HepG2 (cell line): ENCODE results near the gene PACSIN1. TPM values are rescaled to one million over a fixed set of nuclear protein-coding genes. Genes with fewer than 3 reads are reported as not detected.

Source experiments
- ATAC-seq: fragments of 200-7000 bp; cut with Tn5 transposase; 3 replicates; pipeline ENCODE4 v1.9.1; 2020; ENCODE audit warnings: mild to moderate bottlenecking, moderate library complexity
- BruUV-seq: library from RNA; stranded (reverse); fragments of 400-500 nt; replicated peaks from 2 replicates; lab custom pipeline; 2021; lab: Mats Ljungman, UMichigan
- CTCF ChIA-PET: fragments of 300-600 bp; formaldehyde crosslinking; extraction: SDS; loops from one replicate; lab custom pipeline; 2021; ENCODE audit warnings: low total read pairs, inconsistent platforms, low intra/inter-chr PET ratio; lab: Yijun Ruan, JAX
- POLR2A ChIA-PET: fragments of 350-600 bp; sonication (Branson Sonifier 250); formaldehyde crosslinking; loops from one replicate; lab custom pipeline; 2020; ENCODE audit warnings: antibody characterized with exemption, inconsistent platforms; lab: Yijun Ruan, JAX
- DNase-seq: peaks from one replicate; pipeline ENCODE4 v3.0.0-alpha.2; 2015; ENCODE audit warnings: low spot score
- FAIRE-seq: peaks from 3 replicates; lab custom pipeline; 2011; peaks lifted over from hg19 to GRCh38; lab: Jason Lieb, UNC
- H2AFZ ChIP-seq: one replicate; pipeline ENCODE4 v1.6.1; 2011; ENCODE audit warnings: low read length, inconsistent platforms
- H3K27ac ChIP-seq: fragments of 300-600 bp; 3 replicates; pipeline ENCODE4 v1.8.0; 2011; ENCODE audit warnings: mixed run types, mild to moderate bottlenecking, mixed read lengths, low read length, inconsistent platforms; ENCODE audit not compliant: insufficient read depth; ENCODE audit errors: extremely low read length
- H3K27me3 ChIP-seq, 2 experiments: fragments of 200-600 bp in 1 of 2; 2 replicates in 1 of 2; 3 replicates in 1 of 2; pipeline versions ENCODE4 v1.6.0 to v1.8.0; 2011; ENCODE audit warnings: low read length in 2 of 2, mild to moderate bottlenecking in 2 of 2, moderate library complexity in 2 of 2, inconsistent platforms in 1 of 2; ENCODE audit not compliant: insufficient read depth in 2 of 2, control insufficient read depth in 1 of 2
- H3K36me3 ChIP-seq, 2 experiments: fragments of 200-600 bp in 1 of 2; replicated peaks in 1 of 2; 2 replicates in 1 of 2; 3 replicates in 1 of 2; pipeline versions ENCODE4 v1.5.1 to v1.8.0; 2011; ENCODE audit warnings: low read length in 2 of 2, inconsistent platforms in 1 of 2; ENCODE audit not compliant: insufficient read depth in 2 of 2, control insufficient read depth in 1 of 2
- H3K4me1 ChIP-seq: 2 replicates; pipeline ENCODE4 v1.5.1; 2012; ENCODE audit warnings: low read length, inconsistent platforms; ENCODE audit not compliant: insufficient read depth
- H3K4me2 ChIP-seq: 2 replicates; pipeline ENCODE4 v1.6.0; 2011; ENCODE audit warnings: low read depth, low read length, inconsistent platforms
- H3K4me3 ChIP-seq, 3 experiments: fragments of 200-600 bp in 1 of 3; sonication (generic), shearing (Covaris generic) in 1 of 3; replicated peaks in 1 of 3; 2 replicates each; pipeline ENCODE4 v1.5.1; 2011 to 2016; ENCODE audit warnings: low read length in 3 of 3, inconsistent platforms in 2 of 3, low read depth in 2 of 3, mild to moderate bottlenecking in 2 of 3, control low read depth in 1 of 3, mixed read lengths in 1 of 3; ENCODE audit not compliant: insufficient read depth in 1 of 3
- H3K79me2 ChIP-seq: one replicate; pipeline ENCODE4 v1.6.1; 2011; ENCODE audit warnings: low read length, inconsistent platforms; ENCODE audit not compliant: insufficient read depth
- H3K9ac ChIP-seq: 2 replicates; pipeline ENCODE4 v1.6.0; 2011; ENCODE audit warnings: mild to moderate bottlenecking, low read depth, low read length, inconsistent platforms; ENCODE audit not compliant: insufficient read depth
- H3K9me3 ChIP-seq: 2 replicates; pipeline ENCODE4 v1.5.1; 2012; ENCODE audit warnings: mild to moderate bottlenecking, low read length
- H4K20me1 ChIP-seq: 2 replicates; pipeline ENCODE4 v1.6.0; 2011; ENCODE audit warnings: inconsistent platforms, mild to moderate bottlenecking, low read length, moderate library complexity; ENCODE audit not compliant: insufficient read depth
- BCL3 ChIP-seq: sonication (generic); formaldehyde crosslinking; IDR thresholded peaks from 2 replicates; pipeline ENCODE4 v1.5.1; 2020; ENCODE audit warnings: mild to moderate bottlenecking, missing genetic modification reagents, moderate library complexity
- ESRRA ChIP-seq: sonication (generic); formaldehyde crosslinking; IDR thresholded peaks from 2 replicates; pipeline ENCODE4 v1.5.1; 2020; ENCODE audit warnings: mild to moderate bottlenecking, low read depth, missing genetic modification reagents
- FOSL2 ChIP-seq: sonication (generic); formaldehyde crosslinking; IDR thresholded peaks from 2 replicates; pipeline ENCODE4 v1.4.0; 2020; ENCODE audit warnings: missing genetic modification reagents
- HOXA5 ChIP-seq: sonication (generic); formaldehyde crosslinking; IDR thresholded peaks from 2 replicates; pipeline ENCODE4 v1.4.0; 2020; ENCODE audit warnings: missing genetic modification reagents
- KDM3A ChIP-seq: IDR thresholded peaks from 2 replicates; pipeline ENCODE4 v1.6.1; 2018; ENCODE audit warnings: low read depth, missing compliant biosample characterization
- MIER2 ChIP-seq: IDR thresholded peaks from 2 replicates; pipeline ENCODE4 v1.6.1; 2016; ENCODE audit warnings: missing biosample characterization, missing genetic modification reagents
- PATZ1 ChIP-seq: sonication (generic); formaldehyde crosslinking; IDR thresholded peaks from 2 replicates; pipeline ENCODE4 v1.4.0; 2020; ENCODE audit warnings: missing genetic modification reagents
- POGZ ChIP-seq: sonication (generic); formaldehyde crosslinking; IDR thresholded peaks from 2 replicates; pipeline ENCODE4 v1.4.0; 2020; ENCODE audit warnings: mild to moderate bottlenecking, missing genetic modification reagents
- TMF1 ChIP-seq: sonication (generic); formaldehyde crosslinking; IDR thresholded peaks from 2 replicates; pipeline ENCODE4 v1.8.1; 2022; ENCODE audit warnings: low read depth, missing genetic modification reagents
- TOE1 ChIP-seq: sonication (generic); formaldehyde crosslinking; IDR thresholded peaks from 2 replicates; pipeline ENCODE4 v1.4.0; 2020; ENCODE audit warnings: mild to moderate bottlenecking, missing genetic modification reagents
- TRIM24 ChIP-seq: sonication (generic); formaldehyde crosslinking; IDR thresholded peaks from 2 replicates; pipeline ENCODE4 v1.8.0; 2022; ENCODE audit warnings: mild to moderate bottlenecking, missing genetic modification reagents
- ZNF530 ChIP-seq: sonication (generic); formaldehyde crosslinking; IDR thresholded peaks from 2 replicates; pipeline ENCODE4 v1.5.0; 2020; ENCODE audit warnings: low read depth, mild to moderate bottlenecking, missing genetic modification reagents
- ZNF615 ChIP-seq: sonication (generic); formaldehyde crosslinking; IDR thresholded peaks from 2 replicates; pipeline ENCODE4 v1.5.0; 2020; ENCODE audit warnings: mild to moderate bottlenecking, missing genetic modification reagents, borderline replicate concordance
- ZNF773 ChIP-seq: sonication (generic); formaldehyde crosslinking; IDR thresholded peaks from 2 replicates; pipeline ENCODE4 v1.4.0; 2020; ENCODE audit warnings: missing genetic modification reagents, borderline replicate concordance
- ZNF782 ChIP-seq: sonication (generic); formaldehyde crosslinking; IDR thresholded peaks from 2 replicates; pipeline ENCODE4 v1.4.0; 2020; ENCODE audit warnings: missing genetic modification reagents, mild to moderate bottlenecking, borderline replicate concordance
- ZSCAN31 ChIP-seq: sonication (generic); formaldehyde crosslinking; IDR thresholded peaks from 2 replicates; pipeline ENCODE4 v1.5.0; 2020; ENCODE audit warnings: low read depth, mild to moderate bottlenecking, missing genetic modification reagents
- WGBS: methylation state at CpG from one replicate; pipeline ENCODE4 v1.1.6; 2017; ENCODE audit warnings: low lambda C conversion rate; 5-methylcytosine and 5-hydroxymethylcytosine counted together
- in situ Hi-C: cut with HindIII; loops from 2 replicates; pipeline ENCODE4 v1.10.0; 2017; ENCODE audit warnings: low pct_unique_long_range_greater_than_20kb; ENCODE audit not compliant: extremely low pct_ligation_motif_present
- intact Hi-C: fragments of 100-400 bp; cut with micrococcal nuclease; formaldehyde crosslinking; loops from one replicate; pipeline ENCODE4 v1.10.0; 2022; ENCODE audit not compliant: unreplicated experiment
- polyA plus RNA-seq, 8 experiments: library from polyadenylated mRNA; depleted of rRNA in 3 of 8; stranded (reverse) in 7 of 8; unstranded in 1 of 8; fragments of >200 nt; fragmentation: Illumina TruSeq in 4 of 8; extraction: Trizol in 4 of 8; gene quantifications; 2 replicates each; pipeline versions ENCODE4 v1.2.1 to v1.2.3, GENCODE V29; 2011 to 2016; ENCODE audit warnings: low read depth in 4 of 8, missing spikeins in 1 of 8, mixed read lengths in 1 of 8; ENCODE audit not compliant: insufficient read depth in 1 of 8
- total RNA-seq, 5 experiments: library from RNA; depleted of rRNA; stranded (reverse); fragments of >200 nt; fragmentation: Illumina TruSeq; extraction: Trizol; gene quantifications; 2 replicates each; pipeline ENCODE4 v1.2.3, GENCODE V29; 2016; ENCODE audit warnings: low read depth in 1 of 5

The PACSIN1 gene
- total and polyA plus RNA-seq, 2 of the 13 experiments (the other 11 are each of a cell fraction or from before 2014, with no cell fraction given), result not detected

DNA sequence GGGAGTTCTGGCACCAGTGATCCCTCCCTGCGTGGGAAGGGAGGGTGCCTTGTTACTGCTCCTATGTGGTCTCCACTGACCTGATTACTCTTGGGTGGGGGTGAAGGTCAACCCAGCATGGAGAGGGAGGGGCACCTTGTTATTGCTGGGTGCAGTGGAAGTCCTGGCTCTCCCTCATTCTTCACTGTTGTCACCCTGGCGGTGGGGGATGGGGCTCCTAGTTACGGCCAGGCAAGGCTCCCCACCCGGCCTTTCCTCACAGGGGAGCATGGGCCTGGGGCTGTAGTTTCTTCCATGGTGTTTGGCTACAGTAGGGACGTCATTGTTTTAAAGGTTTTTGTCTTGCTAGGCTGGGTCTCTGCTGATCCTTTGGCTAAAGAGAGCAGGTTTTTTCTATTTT is 40.8 kb downstream of the PACSIN1 start:
- no peaks in the 10 kb centered on the region for H4K20me1 ChIP-seq
- no peaks in the 10 kb centered on the region for H3K36me3 ChIP-seq
- H3K9ac ChIP-seq, result no peak overlapping the region
- TF ChIP-seq PATZ1 (CRISPR knock-in tag) (peak; percentile 24; the same call in 1 of the 2 replicates), FOSL2 (CRISPR knock-in tag) (no peak)
- ATAC-seq (no peak), DNase-seq (no peak), FAIRE-seq (no peak)
- in situ Hi-C loops (no loop called here), intact Hi-C loops (no loop called here)
- H3K4me2 ChIP-seq, result no peak overlapping the region
- H3K27ac ChIP-seq, result no peak overlapping the region
- H3K4me1 ChIP-seq, result no peaks in the 10 kb centered on the region
- BruUV-seq, result no TSS peak
- CTCF ChIA-PET, result no interaction called here
- no peak overlapping the region for H3K4me3 ChIP-seq
- H3K79me2 ChIP-seq, result no peaks in the 10 kb centered on the region
- WGBS, result 13% methylated on average over 5 of the region's 5 CpGs
- H2AFZ ChIP-seq, result no peak overlapping the region
- POLR2A ChIA-PET, result no interaction called here
- peaks cover 0 to 3% of the 10 kb centered on the region in 2 experiments; a peak in 2 of 5 replicates for H3K27me3 ChIP-seq
- H3K9me3 ChIP-seq, result no peaks in the 10 kb centered on the region

GRCh38 chr6:34508425-34508824 is 42.5 kb downstream of the PACSIN1 start:
- Histone ChIP-seq H3K36me3 (no peaks in the 10 kb centered on the region), H3K4me3 (no peak overlapping the region), H3K27ac (no peak overlapping the region), H3K4me2 (no peak overlapping the region), H2AFZ (no peak overlapping the region), H3K27me3 (peaks cover 0 to 8% of the 10 kb centered on the region in 2 experiments; a peak in 3 of 5 replicates), H3K9ac (no peak overlapping the region), H3K79me2 (no peaks in the 10 kb centered on the region), H3K9me3 (no peaks in the 10 kb centered on the region), H4K20me1 (no peaks in the 10 kb centered on the region), H3K4me1 (no peaks in the 10 kb centered on the region)
- BruUV-seq, result no TSS peak
- DNase-seq (no peak), ATAC-seq (no peak), FAIRE-seq (no peak)
- in situ Hi-C loops, result no loop called here
- ChIA-PET POLR2A (no interaction called here), CTCF (no interaction called here)
- intact Hi-C loops, result no loop called here
- 77% methylated on average over 3 of the region's 3 CpGs for WGBS
- TF ChIP-seq ZNF782 (CRISPR knock-in tag) (no peak), ZNF773 (CRISPR knock-in tag) (no peak), TOE1 (CRISPR knock-in tag) (no peak), ZNF530 (CRISPR knock-in tag) (no peak), TRIM24 (CRISPR knock-in tag) (no peak), TMF1 (CRISPR knock-in tag) (no peak), KDM3A (no peak), ZNF615 (CRISPR knock-in tag) (no peak), MIER2 (CRISPR knock-in tag) (no peak), ESRRA (CRISPR knock-in tag) (no peak), ZSCAN31 (CRISPR knock-in tag) (no peak), POGZ (CRISPR knock-in tag) (no peak), BCL3 (no peak), HOXA5 (CRISPR knock-in tag) (no peak)
